SU-DHL-6 (cell line): ENCODE data around the gene SYT2.

Experiments
- H2AFZ ChIP-seq: fragments of 200-600 bp; sonication (generic); 2 replicates; pipeline ENCODE4 v1.6.1; 2014; ENCODE audit warnings: low read depth, mild to moderate bottlenecking, moderate library complexity, mixed read lengths, antibody characterized with exemption, low read length; ENCODE audit not compliant: severe bottlenecking
- H3F3A ChIP-seq: fragments of 200-600 bp; shearing (Covaris generic); 2 replicates; pipeline ENCODE4 v1.6.0; 2016; ENCODE audit warnings: antibody characterized with exemption, mild to moderate bottlenecking; ENCODE audit not compliant: insufficient read depth
- H3K27ac ChIP-seq: fragments of 200-600 bp; sonication (generic); 2 replicates; pipeline ENCODE4 v1.5.1; 2016; ENCODE audit warnings: low read depth, mild to moderate bottlenecking, low read length, moderate library complexity, mixed read lengths
- H3K27me3 ChIP-seq: fragments of 200-600 bp; sonication (generic), shearing (Covaris generic); 2 replicates; pipeline ENCODE4 v1.6.0; 2014; ENCODE audit warnings: mild to moderate bottlenecking, low read length
- H3K36me3 ChIP-seq: fragments of 200-600 bp; sonication (generic); 2 replicates; pipeline ENCODE4 v1.6.1; 2014; ENCODE audit warnings: mild to moderate bottlenecking, low read length, mixed read lengths
- H3K4me2 ChIP-seq: fragments of 300-600, 200-600 bp; shearing (Covaris generic), sonication (generic); 2 replicates; pipeline ENCODE4 v1.6.0; 2014; ENCODE audit warnings: low read length, low read depth, mild to moderate bottlenecking; ENCODE audit not compliant: poor library complexity, severe bottlenecking
- H3K4me3 ChIP-seq: fragments of 200-600 bp; sonication (generic); 2 replicates; pipeline ENCODE4 v1.5.1; 2014; ENCODE audit warnings: antibody characterized with exemption, low read length, mild to moderate bottlenecking, mixed read lengths; ENCODE audit not compliant: insufficient read depth, poor library complexity, severe bottlenecking
- H3K79me2 ChIP-seq: fragments of 200-600 bp; sonication (generic); 2 replicates; pipeline ENCODE4 v1.6.1; 2014; ENCODE audit warnings: mild to moderate bottlenecking, low read length, moderate library complexity; ENCODE audit not compliant: insufficient read depth
- H3K9ac ChIP-seq: fragments of 200-600 bp; sonication (generic); 2 replicates; pipeline ENCODE4 v1.7.0; 2014; ENCODE audit warnings: mild to moderate bottlenecking, low read length
- H3K9me2 ChIP-seq: fragments of 200-600 bp; sonication (generic); replicated peaks from 2 replicates; pipeline ENCODE4 v1.6.1; 2014; ENCODE audit warnings: low read length; ENCODE audit not compliant: insufficient read depth
- H3K9me3 ChIP-seq: fragments of 200-600 bp; sonication (generic); 2 replicates; pipeline ENCODE4 v1.6.1; 2014; ENCODE audit warnings: low read length, mixed read lengths; ENCODE audit not compliant: insufficient read depth
- H4K20me1 ChIP-seq: fragments of 200-600 bp; sonication (generic); 2 replicates; pipeline ENCODE4 v1.6.1; 2014; ENCODE audit warnings: low read depth, mild to moderate bottlenecking, antibody characterized with exemption, low read length, moderate library complexity, mixed read lengths
- CTCF ChIP-seq: fragments of 200-600 bp; sonication (generic); IDR thresholded peaks from one replicate; pipeline ENCODE4 v1.5.1; 2017; ENCODE audit warnings: antibody characterized with exemption, mild to moderate bottlenecking, low read length, moderate library complexity; ENCODE audit not compliant: insufficient read depth, poor library complexity, severe bottlenecking
- EZH2phosphoT487 ChIP-seq: fragments of 200-600 bp; sonication (generic), shearing (Covaris generic); conservative IDR thresholded peaks from 2 replicates; pipeline ENCODE4 v1.6.1; 2018; ENCODE audit warnings: mild to moderate bottlenecking, antibody characterized with exemption, low read length, moderate library complexity, mixed read lengths

SYT2 gene

GRCh38 chr1:202656057-202656456, 54.2 kb downstream of the SYT2 start:
- Histone ChIP-seq H3K9me2 (no peaks in the 10 kb centered on the region), H3K9me3 (no peaks in the 10 kb centered on the region), H3K4me3 (no peak overlapping the region), H3F3A (no peaks in the 10 kb centered on the region), H3K4me2 (no peak overlapping the region), H4K20me1 (no peaks in the 10 kb centered on the region), H3K27ac (no peak overlapping the region), H3K9ac (no peak overlapping the region), H3K36me3 (no peaks in the 10 kb centered on the region), H2AFZ (no peak overlapping the region), H3K27me3 (no peaks in the 10 kb centered on the region), H3K79me2 (no peaks in the 10 kb centered on the region)
- TF ChIP-seq CTCF, result no peak
- no peak for TF ChIP-seq EZH2phosphoT487

GRCh38 chr1:202654079-202654478, 56.2 kb downstream of the SYT2 start:
- Histone ChIP-seq H3K79me2 (no peaks in the 10 kb centered on the region), H3K4me2 (no peak overlapping the region), H4K20me1 (no peaks in the 10 kb centered on the region), H3K9me3 (no peaks in the 10 kb centered on the region), H2AFZ (no peak overlapping the region), H3K4me3 (no peak overlapping the region), H3K36me3 (no peaks in the 10 kb centered on the region), H3K27me3 (no peaks in the 10 kb centered on the region), H3K27ac (no peak overlapping the region), H3K9me2 (no peaks in the 10 kb centered on the region), H3F3A (no peaks in the 10 kb centered on the region), H3K9ac (no peak overlapping the region)
- no peak for TF ChIP-seq CTCF
- no peak for TF ChIP-seq EZH2phosphoT487

GRCh38 chr1:202649553-202650392, 60.5 kb downstream of the SYT2 start:
- no peak overlapping the region for H3K4me2 ChIP-seq
- no peak overlapping the region for H3K4me3 ChIP-seq
- H2AFZ ChIP-seq, result no peak overlapping the region
- H3F3A ChIP-seq, result no peaks in the 10 kb centered on the region
- no peaks in the 10 kb centered on the region for H3K9me2 ChIP-seq
- H3K9me3 ChIP-seq, result no peaks in the 10 kb centered on the region
- H3K9ac ChIP-seq, result no peak overlapping the region
- TF ChIP-seq CTCF (no peak), EZH2phosphoT487 (no peak)
- H3K36me3 ChIP-seq, result no peaks in the 10 kb centered on the region
- H4K20me1 ChIP-seq, result no peaks in the 10 kb centered on the region
- H3K27me3 ChIP-seq, result no peaks in the 10 kb centered on the region
- H3K79me2 ChIP-seq, result no peaks in the 10 kb centered on the region
- no peak overlapping the region for H3K27ac ChIP-seq
